ENCODE results near the gene PDE7B.

PDE7B gene

DNA sequence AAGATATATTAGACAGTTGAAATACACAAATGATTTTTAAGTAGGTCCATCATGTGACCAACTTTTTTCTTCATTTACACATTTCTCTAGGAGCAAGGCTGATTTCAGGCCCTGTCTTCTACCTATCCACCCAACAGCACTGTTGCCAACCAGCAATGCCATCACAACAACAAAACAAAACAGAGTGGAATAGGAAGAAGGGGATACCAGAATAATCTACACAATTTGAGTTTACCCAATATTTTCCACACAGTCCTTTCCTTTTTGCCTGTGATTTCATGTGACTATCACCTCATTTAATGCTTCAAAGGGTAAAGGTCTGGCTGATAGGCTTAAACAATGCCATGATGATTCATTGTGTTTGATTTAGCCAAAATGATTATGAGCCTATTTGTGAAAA lies 303.7 kb downstream of the PDE7B start:
- no peak for TF ChIP-seq FOXP2 (optimal IDR thresholded peaks at IDR 0.05; ENCODE audit: borderline replicate concordance, extremely low read depth, extremely low read length, insufficient read depth)
- TF ChIP-seq SIN3A (IDR thresholded peaks at IDR 0.05; ENCODE audit: borderline replicate concordance, insufficient read depth, low read length), result no peak
- no peak for TF ChIP-seq POLR2AphosphoS5 (IDR thresholded peaks at IDR 0.05; ENCODE audit: low read depth, low read length)
- TF ChIP-seq TAF1 (IDR thresholded peaks at IDR 0.05; ENCODE audit: borderline replicate concordance, insufficient read depth, low read length), result no peak
- TF ChIP-seq, protein P1, sequence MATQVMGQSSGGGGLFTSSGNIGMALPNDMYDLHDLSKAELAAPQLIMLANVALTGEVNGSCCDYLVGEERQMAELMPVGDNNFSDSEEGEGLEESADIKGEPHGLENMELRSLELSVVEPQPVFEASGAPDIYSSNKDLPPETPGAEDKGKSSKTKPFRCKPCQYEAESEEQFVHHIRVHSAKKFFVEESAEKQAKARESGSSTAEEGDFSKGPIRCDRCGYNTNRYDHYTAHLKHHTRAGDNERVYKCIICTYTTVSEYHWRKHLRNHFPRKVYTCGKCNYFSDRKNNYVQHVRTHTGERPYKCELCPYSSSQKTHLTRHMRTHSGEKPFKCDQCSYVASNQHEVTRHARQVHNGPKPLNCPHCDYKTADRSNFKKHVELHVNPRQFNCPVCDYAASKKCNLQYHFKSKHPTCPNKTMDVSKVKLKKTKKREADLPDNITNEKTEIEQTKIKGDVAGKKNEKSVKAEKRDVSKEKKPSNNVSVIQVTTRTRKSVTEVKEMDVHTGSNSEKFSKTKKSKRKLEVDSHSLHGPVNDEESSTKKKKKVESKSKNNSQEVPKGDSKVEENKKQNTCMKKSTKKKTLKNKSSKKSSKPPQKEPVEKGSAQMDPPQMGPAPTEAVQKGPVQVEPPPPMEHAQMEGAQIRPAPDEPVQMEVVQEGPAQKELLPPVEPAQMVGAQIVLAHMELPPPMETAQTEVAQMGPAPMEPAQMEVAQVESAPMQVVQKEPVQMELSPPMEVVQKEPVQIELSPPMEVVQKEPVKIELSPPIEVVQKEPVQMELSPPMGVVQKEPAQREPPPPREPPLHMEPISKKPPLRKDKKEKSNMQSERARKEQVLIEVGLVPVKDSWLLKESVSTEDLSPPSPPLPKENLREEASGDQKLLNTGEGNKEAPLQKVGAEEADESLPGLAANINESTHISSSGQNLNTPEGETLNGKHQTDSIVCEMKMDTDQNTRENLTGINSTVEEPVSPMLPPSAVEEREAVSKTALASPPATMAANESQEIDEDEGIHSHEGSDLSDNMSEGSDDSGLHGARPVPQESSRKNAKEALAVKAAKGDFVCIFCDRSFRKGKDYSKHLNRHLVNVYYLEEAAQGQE (IDR thresholded peaks at IDR 0.05; ENCODE audit: insufficient read depth in 1 of 2, low read depth in 2 of 2, low read length in 2 of 2), result no peak

GRCh38 chr6:136157743-136158142 lies 306.2 kb downstream of the PDE7B start:
- TF ChIP-seq TAF1 (IDR thresholded peaks at IDR 0.05; ENCODE audit: borderline replicate concordance, insufficient read depth, low read length) (no peak), POLR2AphosphoS5 (IDR thresholded peaks at IDR 0.05; ENCODE audit: low read depth, low read length) (no peak), SIN3A (IDR thresholded peaks at IDR 0.05; ENCODE audit: borderline replicate concordance, insufficient read depth, low read length) (no peak), FOXP2 (optimal IDR thresholded peaks at IDR 0.05; ENCODE audit: borderline replicate concordance, extremely low read depth, extremely low read length, insufficient read depth) (no peak)
- TF ChIP-seq, protein P1 (IDR thresholded peaks at IDR 0.05; ENCODE audit: insufficient read depth in 1 of 2, low read depth in 2 of 2, low read length in 2 of 2), result no peak

- TF ChIP-seq TAF1 (IDR thresholded peaks at IDR 0.05; ENCODE audit: borderline replicate concordance, insufficient read depth, low read length), result no peak
- no peak for TF ChIP-seq SIN3A (IDR thresholded peaks at IDR 0.05; ENCODE audit: borderline replicate concordance, insufficient read depth, low read length)
- TF ChIP-seq, protein P1 (IDR thresholded peaks at IDR 0.05; ENCODE audit: insufficient read depth in 1 of 2, low read depth in 2 of 2, low read length in 2 of 2), result no peak
- TF ChIP-seq FOXP2 (optimal IDR thresholded peaks at IDR 0.05; ENCODE audit: borderline replicate concordance, extremely low read depth, extremely low read length, insufficient read depth), result no peak
- no peak for TF ChIP-seq POLR2AphosphoS5 (IDR thresholded peaks at IDR 0.05; ENCODE audit: low read depth, low read length)
Observed at GRCh38 chr6:136158387-136158821, 306.9 kb downstream of the PDE7B start.

- TF ChIP-seq TAF1 (IDR thresholded peaks at IDR 0.05; ENCODE audit: borderline replicate concordance, insufficient read depth, low read length) (no peak), SIN3A (IDR thresholded peaks at IDR 0.05; ENCODE audit: borderline replicate concordance, insufficient read depth, low read length) (no peak), POLR2AphosphoS5 (IDR thresholded peaks at IDR 0.05; ENCODE audit: low read depth, low read length) (no peak), FOXP2 (optimal IDR thresholded peaks at IDR 0.05; ENCODE audit: borderline replicate concordance, extremely low read depth, extremely low read length, insufficient read depth) (no peak)
- TF ChIP-seq, protein P1 (IDR thresholded peaks at IDR 0.05; ENCODE audit: insufficient read depth in 1 of 2, low read depth in 2 of 2, low read length in 2 of 2), result no peak
Observed at GRCh38 chr6:136158971-136159370, 307.5 kb downstream of the PDE7B start.

DNA sequence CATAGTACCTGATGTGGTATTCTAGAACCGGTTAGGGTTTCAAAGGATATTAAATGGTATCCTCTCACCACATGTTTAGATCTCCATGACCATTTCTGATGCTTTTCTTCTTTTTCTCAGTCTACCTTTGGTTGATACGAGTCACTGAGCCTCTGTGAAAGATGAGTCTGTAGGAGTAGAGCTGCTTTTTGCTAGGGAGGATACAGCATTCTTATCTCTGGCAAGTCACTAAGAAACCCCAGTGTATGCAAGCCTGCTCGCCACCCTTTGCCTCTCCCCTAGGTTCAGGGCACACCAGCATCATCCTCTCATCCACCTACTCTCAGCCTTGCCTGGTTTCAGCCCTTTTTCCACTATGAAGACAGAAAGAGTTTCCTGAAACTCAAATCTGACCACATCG lies 308.7 kb downstream of the PDE7B start:
- TF ChIP-seq, protein P1 (IDR thresholded peaks at IDR 0.05; ENCODE audit: insufficient read depth in 1 of 2, low read depth in 2 of 2, low read length in 2 of 2), result no peak
- no peak for TF ChIP-seq FOXP2 (optimal IDR thresholded peaks at IDR 0.05; ENCODE audit: borderline replicate concordance, extremely low read depth, extremely low read length, insufficient read depth)
- TF ChIP-seq POLR2AphosphoS5 (IDR thresholded peaks at IDR 0.05; ENCODE audit: low read depth, low read length), result no peak
- TF ChIP-seq TAF1 (IDR thresholded peaks at IDR 0.05; ENCODE audit: borderline replicate concordance, insufficient read depth, low read length), result no peak
- TF ChIP-seq SIN3A (IDR thresholded peaks at IDR 0.05; ENCODE audit: borderline replicate concordance, insufficient read depth, low read length), result no peak

Data from PFSK-1 (cell line).